Breast epithelium (tissue), 3 donors: ENCODE results near the gene AKR1C3.

Source experiments
- POLR2AphosphoS5 ChIP-seq, 3 donors: sonication (generic); formaldehyde crosslinking; IDR thresholded peaks; one replicate each; pipeline ENCODE4 v1.6.1; 2017; ENCODE audit warnings: antibody characterized with exemption in 3 of 3
- TF ChIP-seq, protein P1 (sequence below), 3 donors: fragments of 450-650 bp; IDR thresholded peaks; one replicate each; pipeline ENCODE4 v1.5.1; 2016 to 2017; ENCODE audit warnings: antibody characterized with exemption in 3 of 3, mild to moderate bottlenecking in 3 of 3, moderate library complexity in 3 of 3

- TF ChIP-seq, protein P1, sequence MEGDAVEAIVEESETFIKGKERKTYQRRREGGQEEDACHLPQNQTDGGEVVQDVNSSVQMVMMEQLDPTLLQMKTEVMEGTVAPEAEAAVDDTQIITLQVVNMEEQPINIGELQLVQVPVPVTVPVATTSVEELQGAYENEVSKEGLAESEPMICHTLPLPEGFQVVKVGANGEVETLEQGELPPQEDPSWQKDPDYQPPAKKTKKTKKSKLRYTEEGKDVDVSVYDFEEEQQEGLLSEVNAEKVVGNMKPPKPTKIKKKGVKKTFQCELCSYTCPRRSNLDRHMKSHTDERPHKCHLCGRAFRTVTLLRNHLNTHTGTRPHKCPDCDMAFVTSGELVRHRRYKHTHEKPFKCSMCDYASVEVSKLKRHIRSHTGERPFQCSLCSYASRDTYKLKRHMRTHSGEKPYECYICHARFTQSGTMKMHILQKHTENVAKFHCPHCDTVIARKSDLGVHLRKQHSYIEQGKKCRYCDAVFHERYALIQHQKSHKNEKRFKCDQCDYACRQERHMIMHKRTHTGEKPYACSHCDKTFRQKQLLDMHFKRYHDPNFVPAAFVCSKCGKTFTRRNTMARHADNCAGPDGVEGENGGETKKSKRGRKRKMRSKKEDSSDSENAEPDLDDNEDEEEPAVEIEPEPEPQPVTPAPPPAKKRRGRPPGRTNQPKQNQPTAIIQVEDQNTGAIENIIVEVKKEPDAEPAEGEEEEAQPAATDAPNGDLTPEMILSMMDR (IDR thresholded peaks at IDR 0.05), result no peak
- TF ChIP-seq POLR2AphosphoS5 (IDR thresholded peaks at IDR 0.05), result no peak
These were observed 13.8 kb downstream of the AKR1C3 start for GRCh38 chr10:5107860-5108526.
